GM19193 (cell line): ENCODE measurements around the gene SYT5.

ENCODE experiments used
- POLR2A ChIP-seq: IDR thresholded peaks from 4 replicates; pipeline ENCODE4 v1.6.1; 2011; ENCODE audit not compliant: insufficient read depth, insufficient read length; ENCODE audit errors: extremely low read depth

Gene SYT5

DNA sequence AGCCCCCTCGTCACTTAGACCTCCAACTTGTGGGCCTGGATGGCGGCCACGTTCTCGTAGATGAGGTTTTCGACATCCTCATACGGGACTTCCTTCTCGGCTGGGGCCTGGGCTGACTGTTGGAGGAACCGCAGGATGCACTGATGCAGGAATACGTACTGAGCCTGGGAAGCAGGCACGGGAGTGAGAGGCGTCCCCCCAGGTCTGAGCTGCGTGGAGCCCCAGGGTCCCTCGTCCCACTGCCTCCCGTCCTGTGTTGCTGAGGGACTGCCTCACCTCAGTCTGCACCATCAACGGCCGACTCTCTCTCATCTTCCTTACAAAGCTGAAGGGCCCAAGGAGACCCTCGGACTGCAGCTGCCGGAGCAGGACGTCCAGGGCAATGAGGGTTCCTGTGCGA is 1.7 kb upstream of the SYT5 start:
- no peak for TF ChIP-seq POLR2A

DNA sequence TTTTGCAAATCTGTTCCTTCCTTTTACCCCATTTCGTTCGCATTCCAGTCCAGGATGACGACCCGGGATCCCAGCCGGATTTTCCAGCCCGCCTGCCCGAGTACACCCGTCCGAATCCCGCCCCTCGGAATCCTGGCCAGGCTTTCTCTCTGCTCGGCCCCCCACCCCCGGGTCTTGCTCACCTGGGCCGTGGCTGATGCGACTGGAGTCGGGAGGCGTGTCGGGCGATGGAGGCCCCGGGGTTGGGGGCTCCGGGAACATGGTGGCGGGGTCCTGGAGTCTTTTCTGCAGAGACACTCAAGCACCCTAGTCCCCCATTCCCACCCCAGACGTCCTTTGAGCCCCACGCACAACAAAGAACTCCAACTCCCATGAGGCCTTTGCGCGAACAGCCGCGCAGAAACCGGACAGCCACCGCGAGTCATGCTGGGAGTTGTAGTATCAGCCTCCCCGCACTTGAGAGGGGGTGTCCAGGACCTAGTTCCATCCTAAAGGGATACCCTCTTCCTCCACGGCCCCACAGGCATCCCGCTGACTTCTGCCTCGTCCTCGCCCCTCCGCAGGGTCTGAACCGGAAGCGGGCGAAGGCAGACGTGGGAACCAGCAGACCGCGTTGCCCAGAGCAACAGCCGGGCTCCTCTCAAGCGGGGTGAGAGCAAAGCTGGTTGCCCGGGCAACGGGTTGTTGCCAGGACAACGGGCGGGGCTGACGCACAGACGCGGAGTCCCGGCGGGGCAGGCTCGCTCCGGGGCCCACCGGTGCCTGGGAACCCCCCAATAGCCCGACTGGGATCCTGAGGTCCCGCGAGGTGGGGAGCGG is 1.1 kb downstream of the SYT5 start:
- TF ChIP-seq POLR2A: no peak

DNA sequence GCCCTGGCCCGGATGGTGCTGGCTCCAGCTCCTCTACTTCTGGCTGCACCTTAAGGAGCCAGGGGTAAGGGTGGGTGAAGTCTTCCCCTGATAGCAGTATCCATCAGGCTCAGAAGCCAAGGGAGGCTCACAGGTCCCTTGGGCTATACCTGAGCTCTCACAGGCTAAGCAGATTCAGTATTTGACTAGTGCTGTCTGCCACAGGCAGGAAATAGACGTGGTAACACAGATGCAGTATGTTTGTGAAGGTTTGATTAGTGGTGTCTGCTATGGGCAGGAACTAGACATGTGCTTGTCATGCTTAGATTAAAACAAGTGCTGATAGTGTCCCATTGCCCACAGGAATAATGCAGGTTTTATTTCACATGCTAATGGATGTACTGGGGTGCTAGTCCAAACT is 4.0 kb downstream of the SYT5 start:
- no peak for TF ChIP-seq POLR2A

DNA sequence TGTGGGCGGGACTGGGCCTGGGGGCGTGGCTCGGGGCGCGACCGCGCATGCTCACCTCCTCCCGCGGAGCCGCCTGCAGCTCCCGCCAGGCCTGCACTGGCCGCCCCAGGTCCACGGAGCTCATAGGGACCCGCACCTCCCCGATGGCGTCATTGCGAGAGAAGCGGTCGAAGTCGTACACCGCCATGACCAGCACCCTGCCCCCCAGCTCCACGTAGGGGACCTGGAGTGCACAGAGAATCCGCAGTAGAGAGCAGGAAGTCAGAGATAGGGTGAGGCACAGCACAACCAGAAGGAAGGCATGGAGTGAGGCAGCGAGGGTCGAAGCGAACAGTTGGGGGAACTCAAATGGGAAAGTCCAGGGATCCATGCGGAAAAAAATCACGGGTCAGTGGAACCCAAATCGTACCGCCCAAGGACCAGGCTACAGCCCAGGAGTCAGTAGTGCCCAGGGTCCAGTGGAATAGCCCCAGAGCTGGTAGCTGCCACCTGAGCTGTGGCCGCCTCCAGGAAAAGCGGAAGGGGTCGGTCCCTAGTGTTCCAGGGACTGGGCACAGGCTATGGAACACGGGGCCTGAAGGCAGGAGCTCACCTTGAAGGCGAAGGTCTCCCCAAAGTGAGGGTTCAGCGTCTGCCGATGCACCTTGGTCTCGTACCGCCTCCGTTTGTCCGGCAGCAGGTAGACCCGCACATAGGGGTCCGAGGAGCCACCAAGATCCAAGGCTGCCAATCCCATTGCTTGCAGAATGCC is 4.8 kb downstream of the SYT5 start:
- TF ChIP-seq POLR2A: no peak

DNA sequence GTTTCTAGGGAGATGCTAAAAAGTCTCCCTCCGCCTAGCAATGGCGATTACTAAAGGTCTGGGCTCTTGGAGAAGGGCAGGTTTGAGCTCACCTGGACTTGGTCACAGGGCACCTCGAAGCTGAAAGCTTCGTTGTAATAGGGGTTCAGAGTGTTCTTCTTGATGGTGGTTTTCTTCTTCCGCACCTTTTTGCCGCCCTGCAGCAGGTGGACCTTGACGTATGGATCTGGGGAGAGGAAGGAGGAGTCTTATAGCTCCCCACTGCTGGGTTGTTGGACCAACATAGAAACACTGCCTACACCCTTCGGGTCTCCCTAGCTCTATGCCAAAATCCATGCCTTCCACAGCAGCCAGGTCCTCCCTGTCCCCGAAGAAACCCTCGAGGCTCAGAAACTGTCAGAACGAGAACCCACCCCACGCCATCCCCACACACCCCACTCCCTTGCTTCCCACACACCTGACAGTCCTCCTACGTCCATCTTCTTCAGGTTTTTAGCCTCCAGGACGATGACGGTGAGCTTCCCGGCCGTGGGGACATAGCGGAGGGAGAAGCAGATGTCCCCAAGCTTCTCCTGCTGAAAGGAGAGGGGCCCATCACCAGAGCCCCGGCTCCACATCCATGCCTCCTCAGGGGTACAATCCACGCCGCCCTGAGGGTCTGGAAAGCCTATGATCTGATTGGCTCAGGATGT is 5.5 kb downstream of the SYT5 start:
- no peak for TF ChIP-seq POLR2A

DNA sequence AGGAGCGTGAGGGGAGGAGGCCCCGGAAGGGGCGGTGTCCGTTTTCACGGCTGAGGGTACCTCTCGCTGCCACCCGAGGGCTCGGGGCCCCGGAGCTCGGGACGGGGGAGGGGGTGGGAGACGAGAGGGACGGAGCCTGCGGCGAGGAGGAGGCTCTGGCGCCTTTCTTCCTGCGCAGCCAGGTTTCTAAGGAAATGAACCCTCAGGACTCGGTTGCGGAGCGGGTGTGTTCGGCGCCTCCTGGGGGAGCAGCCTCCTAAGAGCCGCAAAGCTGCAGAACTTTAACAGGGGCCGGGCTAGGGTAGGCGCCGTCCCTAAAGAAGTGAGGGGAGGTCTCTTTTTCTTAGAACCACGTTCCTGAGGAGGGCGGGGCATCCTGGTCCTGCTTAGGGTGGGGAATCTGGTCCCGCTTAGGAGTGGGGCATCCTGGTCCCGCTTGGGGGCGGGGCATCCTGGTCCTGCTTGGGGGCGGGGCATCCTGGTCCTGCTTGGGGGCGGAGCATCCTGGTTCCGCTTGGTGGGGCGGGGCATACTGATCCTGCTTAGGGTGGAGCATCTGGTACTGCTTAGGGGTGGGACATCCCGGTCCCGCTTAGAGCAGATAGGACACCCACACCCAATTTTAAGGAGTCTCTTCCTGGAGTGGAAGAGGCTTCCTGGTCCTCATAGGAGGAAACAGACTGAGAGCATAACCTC is 6.2 kb downstream of the SYT5 start:
- no peak for TF ChIP-seq POLR2A

DNA sequence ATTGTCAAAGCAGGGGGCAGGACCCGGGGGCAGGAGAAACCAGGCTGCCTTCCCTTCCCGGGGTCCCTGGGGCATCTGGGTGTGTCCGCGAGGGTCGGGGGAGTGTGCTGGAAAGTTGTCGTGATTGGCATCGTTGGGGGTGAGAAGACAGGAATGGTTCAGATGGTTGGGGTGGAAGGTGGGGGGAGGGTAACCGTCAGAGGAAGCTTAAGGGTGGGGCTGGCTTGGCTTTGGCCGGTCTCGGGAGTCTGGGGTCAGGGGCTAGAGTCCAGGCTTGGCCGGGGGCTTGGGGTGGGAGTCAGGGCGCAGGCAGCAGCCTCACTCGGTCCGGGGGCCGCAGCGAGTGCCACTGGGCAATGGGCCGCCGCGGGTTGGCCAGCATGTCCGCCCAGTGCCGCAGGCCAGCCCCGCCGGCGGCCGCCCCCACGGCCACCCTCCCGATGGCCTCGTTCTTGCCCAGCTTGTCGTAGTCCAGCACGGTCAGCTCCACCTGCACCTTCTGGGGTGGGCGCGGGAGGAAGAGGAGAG is 6.8 kb downstream of the SYT5 start:
- TF ChIP-seq POLR2A: no peak

DNA sequence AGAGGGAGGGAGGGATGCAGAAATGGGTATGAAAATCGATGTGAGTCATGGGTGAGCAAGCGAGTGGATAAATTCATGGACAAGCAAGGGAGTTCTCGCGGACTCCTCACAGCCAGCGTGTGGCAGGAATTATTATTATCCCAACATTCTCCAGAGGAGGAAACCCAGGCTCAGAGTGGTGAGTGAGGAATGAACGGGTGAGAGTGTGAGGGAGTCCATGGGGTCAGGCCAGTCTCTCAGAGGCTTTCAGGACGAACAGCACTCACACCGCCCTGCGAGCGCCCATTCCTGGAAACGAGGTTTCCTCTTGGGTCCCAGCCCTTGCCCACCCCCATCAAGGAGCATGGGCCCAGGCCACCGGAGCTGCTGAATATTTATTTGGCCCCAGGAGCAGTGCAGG is 7.3 kb downstream of the SYT5 start:
- no peak for TF ChIP-seq POLR2A

DNA sequence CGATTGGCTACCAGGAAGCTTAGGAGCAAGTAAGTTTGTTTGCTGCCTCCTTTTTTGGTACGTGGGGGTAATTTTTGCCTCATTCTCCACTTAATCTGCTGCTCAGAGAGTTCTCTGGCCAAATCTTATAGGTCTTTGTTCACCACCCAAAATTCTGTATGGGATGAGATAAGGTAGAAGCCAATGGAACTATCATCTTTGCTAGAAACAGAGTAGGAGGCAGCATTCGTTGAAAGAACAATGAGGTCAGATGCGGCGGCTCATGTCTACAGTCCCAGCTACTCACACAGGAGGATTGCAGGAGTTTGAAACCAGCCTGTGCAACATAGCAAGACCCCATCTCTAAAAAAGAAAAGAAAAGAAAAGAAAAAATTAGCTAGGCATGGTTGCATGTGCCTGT is 8.6 kb downstream of the SYT5 start:
- TF ChIP-seq POLR2A: no peak

DNA sequence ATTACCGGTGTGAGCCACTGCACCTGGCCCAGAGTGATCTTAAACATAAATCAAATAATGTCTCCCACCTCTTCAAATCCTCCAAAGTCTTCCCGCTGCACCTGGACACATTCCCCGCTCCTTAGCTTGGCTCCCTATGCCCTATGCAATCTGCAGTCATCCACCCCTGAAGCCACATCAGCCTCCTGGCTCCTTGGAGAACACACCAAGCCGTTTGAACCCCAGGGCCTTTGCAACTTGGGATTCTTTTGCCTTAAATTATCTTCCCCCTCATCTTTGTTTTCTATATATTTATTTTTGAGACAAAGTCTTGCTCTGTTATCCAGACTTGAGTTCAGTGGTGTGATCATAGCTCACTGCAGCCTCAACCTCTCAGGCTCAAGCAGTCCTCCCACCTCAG is 11.0 kb downstream of the SYT5 start:
- no peak for TF ChIP-seq POLR2A

DNA sequence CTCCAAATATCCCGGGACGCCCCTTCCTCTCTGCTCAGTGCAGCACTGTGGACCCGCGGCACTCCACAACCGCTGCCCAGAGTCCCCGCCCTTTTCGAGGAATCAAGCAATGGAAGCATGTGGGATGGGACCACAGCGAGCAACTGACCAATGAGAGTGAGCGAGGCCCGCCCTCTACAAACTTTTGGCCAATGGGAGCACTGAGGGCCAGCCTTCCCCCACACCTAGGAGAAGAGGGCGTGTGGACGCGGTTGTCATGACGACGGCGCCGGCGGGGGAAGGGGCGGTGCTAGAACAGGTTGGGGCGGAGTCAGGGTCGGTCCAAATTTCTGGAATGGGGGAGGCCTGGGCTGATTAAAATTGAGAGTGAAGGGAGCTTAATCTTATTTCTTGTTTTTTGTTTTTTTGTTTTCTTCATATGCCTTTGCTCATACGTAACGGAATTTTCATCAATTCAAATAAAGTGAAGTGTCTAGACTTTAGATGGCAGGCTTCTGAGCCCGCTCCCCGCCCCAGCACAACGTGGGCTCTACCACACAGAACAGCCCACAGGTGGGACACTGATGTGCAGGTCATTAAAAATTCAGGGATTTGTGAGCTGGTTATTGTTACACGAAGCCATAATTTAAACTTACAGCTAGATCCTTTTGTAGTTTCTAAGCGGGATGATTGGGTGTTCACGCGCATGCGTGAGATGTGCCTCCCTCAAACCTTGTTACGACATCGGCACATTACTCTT is 13.4 kb downstream of the SYT5 start, which contains the start of gene DNAAF3:
Gene DNAAF3, minus strand, starts transcription at position 84 of the 739 bp plus-strand sequence. CDS start 200 bp downstream, outside the sequence.
- TF ChIP-seq POLR2A: no peak

DNA sequence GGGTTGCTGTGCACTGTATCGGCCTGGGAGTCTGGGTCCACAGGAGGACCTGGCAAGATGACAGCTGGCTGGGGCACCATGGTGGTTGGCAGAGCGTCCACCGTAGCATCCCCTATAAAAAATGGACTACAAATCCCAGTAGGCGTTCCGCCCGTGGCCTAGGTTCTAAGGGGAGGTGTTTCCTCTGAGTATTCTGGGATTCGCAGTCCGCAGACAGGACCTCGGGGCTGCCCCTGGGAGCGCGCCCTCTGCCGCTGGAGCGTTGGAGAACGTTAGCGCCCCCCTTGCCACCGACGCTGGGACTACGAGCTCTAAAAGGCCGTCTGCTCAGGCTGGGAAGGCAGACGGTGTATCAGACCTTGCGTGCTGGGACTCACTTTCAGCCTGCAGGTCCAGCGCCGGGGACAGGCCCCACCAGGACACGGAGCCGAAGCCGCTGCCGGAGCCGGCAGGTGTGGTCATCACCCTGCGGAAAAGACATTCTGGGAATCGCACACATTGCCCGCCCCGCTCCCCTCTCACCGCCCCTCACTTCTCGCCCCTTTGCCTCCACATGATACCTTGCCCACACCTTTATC is 14.0 kb downstream of the SYT5 start:
- TF ChIP-seq POLR2A: no peak

DNA sequence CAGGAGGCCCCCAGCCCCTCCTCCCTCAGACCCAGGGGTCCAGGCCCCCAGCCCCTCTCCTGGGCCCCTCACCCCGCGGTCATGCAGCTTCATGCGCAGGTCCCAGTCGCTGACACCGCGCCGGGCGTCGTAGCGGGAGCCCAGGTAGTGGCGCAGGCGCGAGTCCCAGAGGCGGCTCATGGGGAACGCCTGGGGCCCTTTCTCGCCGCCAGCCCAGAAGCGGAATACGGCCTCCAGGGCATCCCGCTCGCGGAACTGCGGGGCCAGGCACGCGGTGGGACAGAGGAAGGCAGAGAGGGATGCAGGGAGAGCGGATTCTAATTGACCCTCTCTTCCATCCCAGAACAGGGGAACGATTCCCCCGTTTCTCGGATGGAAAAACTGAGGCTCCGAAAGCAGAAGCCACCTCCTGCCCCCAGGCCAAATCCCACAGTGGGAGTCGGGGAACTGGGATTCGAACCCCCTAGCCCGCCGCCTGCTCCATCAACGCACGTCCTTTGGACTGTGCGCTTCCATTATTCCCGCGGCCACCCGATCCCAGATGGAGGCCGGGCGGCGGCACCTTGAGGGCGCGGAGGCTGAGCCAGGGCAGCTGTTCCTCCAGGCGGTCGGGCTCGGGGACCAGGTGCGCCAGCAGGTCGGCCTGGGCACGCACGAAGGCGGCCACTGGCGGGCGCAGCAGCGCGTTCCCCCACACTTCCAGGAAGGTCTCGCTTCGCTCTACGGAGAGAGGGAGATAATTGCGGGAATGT is 18.3 kb downstream of the SYT5 start:
- TF ChIP-seq POLR2A: no peak

DNA sequence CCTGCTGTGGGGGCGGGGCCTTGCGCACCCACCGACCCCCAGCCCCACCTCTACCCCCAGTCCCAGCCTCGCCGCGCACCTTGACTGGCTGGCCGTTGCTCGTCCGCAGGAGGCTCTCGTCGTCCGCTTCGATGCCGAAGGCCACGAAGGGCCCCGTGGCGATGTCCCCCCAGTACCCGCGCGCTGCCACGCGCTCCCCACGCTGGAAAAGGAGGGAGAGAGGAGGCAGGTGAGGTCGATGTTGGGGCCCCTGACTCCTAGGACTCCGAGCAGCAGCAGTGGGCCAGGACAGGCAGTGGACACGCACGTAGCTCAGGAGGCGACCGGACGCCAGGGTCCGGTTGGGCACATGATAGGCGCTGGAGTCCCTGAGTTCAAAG is 19.1 kb downstream of the SYT5 start:
- TF ChIP-seq POLR2A: no peak
